KOPT-K1 (cell line): Measurements from ENCODE around the gene ORC6.
A peak's percentile ranks its signal among the peaks of the same experiment; 100 is the strongest.
"Not testable (repeated sequence)": the region's sequence is repeated elsewhere in the genome, so short reads cannot be mapped to it uniquely, and the experiment has no call there.

Source experiments
- H3K27ac ChIP-seq: fragments of 200-600 bp; sonication (generic); 2 replicates; pipeline ENCODE4 v1.5.1; 2016; ENCODE audit warnings: antibody characterized with exemption, mild to moderate bottlenecking, low read depth, low read length; ENCODE audit not compliant: poor library complexity, severe bottlenecking
- H3K36me3 ChIP-seq: fragments of 200-600 bp; sonication (generic); 2 replicates; pipeline ENCODE4 v1.5.1; 2017; ENCODE audit warnings: antibody characterized with exemption, mild to moderate bottlenecking, low read length, moderate library complexity; ENCODE audit not compliant: insufficient read depth
- H3K9me3 ChIP-seq: fragments of 200-600 bp; sonication (generic); 2 replicates; pipeline ENCODE4 v1.5.1; 2017; ENCODE audit warnings: antibody characterized with exemption, low read length, mild to moderate bottlenecking; ENCODE audit not compliant: insufficient read depth, poor library complexity, severe bottlenecking

ORC6 gene

DNA sequence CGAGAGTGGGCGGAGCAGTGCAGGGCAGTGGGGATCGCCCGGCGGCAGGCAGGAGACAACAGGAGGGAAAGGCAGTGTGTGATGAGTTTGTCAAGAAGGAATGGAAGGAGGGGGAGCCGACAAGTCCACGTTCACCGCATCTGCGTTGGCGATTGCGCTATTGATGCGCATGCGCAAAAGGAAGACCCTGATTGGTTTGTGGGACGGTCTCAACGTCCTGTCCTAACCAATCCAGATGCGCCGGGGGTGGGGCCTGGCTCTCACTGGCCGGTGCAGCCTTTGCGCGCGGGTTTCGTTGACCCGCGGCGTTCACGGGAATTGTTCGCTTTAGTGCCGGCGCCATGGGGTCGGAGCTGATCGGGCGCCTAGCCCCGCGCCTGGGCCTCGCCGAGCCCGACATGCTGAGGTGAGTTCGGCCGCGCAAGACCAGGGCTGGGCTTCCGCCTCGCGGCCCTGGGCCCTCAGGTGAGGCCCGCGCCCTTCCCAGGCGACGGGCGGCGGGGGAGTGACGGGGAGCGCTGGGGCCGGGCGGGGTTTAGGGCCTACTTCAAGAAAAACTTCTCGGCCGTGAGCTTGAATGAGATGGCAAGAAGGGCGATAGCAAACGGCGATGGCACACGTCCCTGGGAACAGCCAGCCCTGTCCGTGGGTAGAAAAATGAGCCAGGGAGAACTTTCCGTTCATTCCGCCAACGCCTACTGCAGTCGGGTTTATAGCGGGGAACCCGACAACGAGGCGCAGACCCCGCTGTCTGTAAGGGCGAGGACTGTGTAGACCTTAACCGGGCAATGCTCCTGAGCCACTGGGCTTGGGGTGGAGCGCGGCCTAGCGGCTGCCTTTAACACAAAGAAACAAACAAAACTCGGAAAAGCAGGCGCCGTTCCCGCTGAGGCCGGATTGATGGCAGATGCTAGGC, at the start of gene ORC6:
Gene ORC6, plus strand, starts transcription at position 295 of the 916 bp plus-strand sequence. Its CDS starts 47 bp downstream, at position 342.
- Histone ChIP-seq H3K36me3 (peaks cover 32% of the 10 kb centered on the region), H3K27ac (peak within 1 kb of the TSS; percentile 81), H3K9me3 (no peaks in the 10 kb centered on the region)

- H3K27ac ChIP-seq: no peak overlapping the region
- H3K9me3 ChIP-seq: peaks cover 4% of the 10 kb centered on the region
- no peaks in the 10 kb centered on the region for H3K36me3 ChIP-seq
Measured at GRCh38 chr16:46648656-46649055, 40.8 kb upstream of the ORC6 start.

DNA sequence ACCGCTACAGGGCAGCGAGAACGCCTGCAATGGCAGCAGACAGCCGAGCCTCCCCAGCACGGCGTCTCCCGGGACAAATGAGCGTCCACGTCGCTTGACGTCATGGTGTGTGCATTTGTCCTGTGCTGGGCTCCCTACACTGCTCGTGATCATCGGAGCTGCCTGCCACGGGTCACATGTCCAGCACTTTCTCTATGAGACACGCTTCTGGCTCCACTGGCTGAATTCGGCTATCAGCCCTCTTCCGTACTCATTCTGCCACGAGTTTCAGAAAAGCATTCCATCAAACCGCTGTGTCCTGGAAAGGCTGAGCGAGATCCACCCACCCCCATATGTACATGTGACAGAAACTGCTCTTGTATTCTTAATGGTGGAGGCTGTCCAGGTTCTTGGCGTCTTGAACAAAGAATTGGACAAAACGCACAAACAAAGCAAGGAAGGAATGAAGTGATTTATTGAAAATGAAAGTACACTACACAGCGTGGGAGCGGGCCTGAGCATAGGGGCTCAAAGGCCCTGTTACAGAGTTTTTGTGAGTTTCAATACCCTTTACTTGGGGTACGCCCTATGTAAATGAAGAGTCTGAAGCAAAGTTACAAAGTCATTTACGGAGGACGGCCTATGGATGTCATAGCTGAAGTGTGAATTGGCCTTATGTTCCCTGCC, 39.7 kb upstream of the ORC6 start:
- H3K27ac ChIP-seq: no peak overlapping the region
- H3K9me3 ChIP-seq: peaks cover 3% of the 10 kb centered on the region
- H3K36me3 ChIP-seq: no peaks in the 10 kb centered on the region

DNA sequence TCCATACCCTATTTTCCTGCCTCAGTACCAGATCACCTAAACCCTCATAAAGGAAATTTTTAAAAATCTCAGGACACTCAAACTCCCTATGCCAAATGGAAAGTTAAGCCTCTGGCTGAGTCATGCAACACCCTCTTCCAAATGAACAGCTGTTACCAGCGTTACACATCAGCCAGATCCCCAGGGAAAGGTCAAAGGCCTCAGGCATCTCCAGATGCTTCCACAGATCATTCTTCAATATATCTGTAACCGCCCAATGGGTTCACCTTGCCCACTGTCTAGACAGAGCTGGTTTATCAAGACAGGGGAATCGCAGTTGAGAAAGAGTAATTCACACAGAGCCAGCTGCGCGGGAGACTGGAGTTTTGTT, 39.2 kb upstream of the ORC6 start:
- Histone ChIP-seq H3K9me3 (no peaks in the 10 kb centered on the region), H3K36me3 (peaks cover 2% of the 10 kb centered on the region; the same call in 1 of the 2 replicates), H3K27ac (no peak overlapping the region)

DNA sequence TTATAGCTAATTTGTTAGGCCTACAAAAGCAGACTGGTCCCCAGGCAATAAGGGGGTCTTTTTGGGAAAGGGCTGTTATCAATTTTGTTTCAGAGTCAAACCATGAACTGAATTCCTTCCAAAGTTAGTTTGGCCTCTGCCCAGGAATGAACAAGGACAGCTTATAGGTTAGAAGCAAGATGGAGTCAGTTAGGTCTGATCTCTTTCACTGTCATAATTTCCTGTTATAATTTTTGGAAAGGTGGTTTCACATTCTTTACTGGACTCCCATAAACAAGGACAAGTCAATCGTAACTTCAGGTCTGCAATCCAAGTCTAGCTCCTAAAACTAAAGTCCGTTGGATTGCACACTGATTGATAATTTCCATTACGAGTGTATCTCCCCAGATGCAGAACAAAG, 38.2 kb upstream of the ORC6 start:
- no peaks in the 10 kb centered on the region for H3K9me3 ChIP-seq

GRCh38 chr16:46658925-46659324, 30.5 kb upstream of the ORC6 start:
- Histone ChIP-seq H3K36me3 (peaks cover 86% of the 10 kb centered on the region), H3K27ac (peak overlapping the region; percentile 41), H3K9me3 (no peaks in the 10 kb centered on the region)

More for the DNA sequence above, 38.2 kb upstream of the ORC6 start:
- peaks cover 12% of the 10 kb centered on the region; the same call in 1 of the 2 replicates for H3K36me3 ChIP-seq
- no peak overlapping the region for H3K27ac ChIP-seq

DNA sequence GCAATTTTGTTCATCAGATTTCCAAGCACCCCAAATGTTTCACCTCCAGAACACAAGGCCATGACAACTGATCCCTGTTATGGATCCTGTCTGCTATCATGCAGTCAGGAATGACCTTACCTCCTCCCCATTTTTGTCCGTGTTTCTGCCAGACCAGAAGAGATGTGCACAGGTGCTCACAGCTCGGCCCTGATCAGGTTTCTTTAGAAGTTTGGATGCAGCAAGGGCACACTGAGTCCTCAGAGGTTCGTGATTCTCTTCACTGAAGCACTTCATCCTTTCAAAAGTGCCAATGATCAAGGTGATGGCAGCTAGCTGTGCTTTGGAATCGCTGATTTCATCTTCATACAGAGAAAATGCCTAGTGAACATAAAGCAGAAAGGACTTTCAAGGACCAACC, 27.3 kb upstream of the ORC6 start:
- H3K36me3 ChIP-seq: peaks cover 98% of the 10 kb centered on the region

GRCh38 chr16:46673320-46674013, 16.0 kb upstream of the ORC6 start:
- Histone ChIP-seq H3K9me3 (no peaks in the 10 kb centered on the region), H3K36me3 (peaks cover 99% of the 10 kb centered on the region), H3K27ac (no peak overlapping the region)

More for the DNA sequence above, 27.3 kb upstream of the ORC6 start:
- Histone ChIP-seq H3K9me3 (no peaks in the 10 kb centered on the region), H3K27ac (no peak overlapping the region)

- not testable (repeated sequence) for H3K27ac ChIP-seq, H3K9me3 ChIP-seq
- peaks cover 91% of the 10 kb centered on the region for H3K36me3 ChIP-seq
Measured at GRCh38 chr16:46677943-46678342, 11.5 kb upstream of the ORC6 start.

- peaks cover 52% of the 10 kb centered on the region for H3K36me3 ChIP-seq
- H3K27ac ChIP-seq, H3K9me3 ChIP-seq: not testable (repeated sequence)
Measured at GRCh38 chr16:46681867-46682266, 7.6 kb upstream of the ORC6 start.

GRCh38 chr16:46686815-46687473, 2.5 kb upstream of the ORC6 start:
- Histone ChIP-seq H3K9me3 (no peaks in the 10 kb centered on the region), H3K36me3 (peaks cover 17% of the 10 kb centered on the region), H3K27ac (no peak overlapping the region)

- peak overlapping the region; percentile 81 for H3K27ac ChIP-seq
- peaks cover 18% of the 10 kb centered on the region for H3K36me3 ChIP-seq
Measured at GRCh38 chr16:46687486-46687885, 2.0 kb upstream of the ORC6 start.

GRCh38 chr16:46688101-46688653, 1.3 kb upstream of the ORC6 start:
- Histone ChIP-seq H3K27ac (peak overlapping the region; percentile 81), H3K36me3 (peaks cover 25% of the 10 kb centered on the region), H3K9me3 (no peaks in the 10 kb centered on the region)

More at GRCh38 chr16:46687486-46687885, 2.0 kb upstream of the ORC6 start:
- H3K9me3 ChIP-seq: no peaks in the 10 kb centered on the region

DNA sequence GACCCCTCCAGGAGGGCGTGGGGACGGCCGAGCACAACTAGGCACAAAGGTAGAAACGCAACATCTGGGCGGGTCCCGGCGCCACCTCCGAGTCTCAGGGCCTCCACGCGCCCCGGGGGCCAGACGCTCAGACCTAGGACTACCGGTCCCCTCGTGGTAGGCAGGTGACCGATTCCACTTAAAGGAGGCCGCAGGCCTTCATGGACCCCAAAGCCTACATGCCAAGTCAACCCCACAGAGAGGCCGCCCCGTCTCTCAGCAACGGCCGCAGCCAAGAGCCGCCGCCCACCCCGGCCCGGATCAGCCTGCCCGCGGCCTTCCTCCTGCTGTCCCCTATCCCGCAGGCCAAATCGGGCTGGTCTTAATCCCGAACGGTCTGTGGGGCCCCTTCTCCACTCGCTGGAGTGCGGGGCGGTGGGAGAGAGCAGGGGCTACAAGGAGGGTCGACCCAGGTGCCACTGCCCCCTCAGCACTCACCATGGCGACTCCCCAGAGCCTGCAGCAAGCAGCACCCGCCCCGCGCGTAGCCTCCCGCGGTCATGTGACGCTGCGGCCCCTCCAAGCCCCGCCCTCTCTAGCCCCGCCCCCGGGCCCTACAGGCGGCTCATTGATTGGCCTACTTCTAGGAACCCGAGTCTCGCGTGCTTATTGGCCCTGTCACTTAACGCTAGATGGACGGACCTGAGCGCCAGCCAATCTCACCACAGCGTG, 650 bp upstream of the ORC6 start, which contains the start of gene VPS35:
Gene VPS35, minus strand, starts transcription at position 525 of the 711 bp plus-strand sequence. Its CDS starts 45 bp downstream, at position 480.
- H3K36me3 ChIP-seq: peaks cover 29% of the 10 kb centered on the region
- peak within 1 kb of the TSS; percentile 81 for H3K27ac ChIP-seq
- no peaks in the 10 kb centered on the region for H3K9me3 ChIP-seq
